GM08714 (cell line): Measurements from ENCODE around the gene CDC42BPA.

Source experiments
- H3K4me3 ChIP-seq: fragments of 200-500 bp; sonication (Bioruptor generic); 2 replicates; pipeline ENCODE4 v1.5.1; 2014; ENCODE audit warnings: mild to moderate bottlenecking, low read length, inconsistent platforms
- ZNF274 ChIP-seq: IDR thresholded peaks from 2 replicates; pipeline ENCODE4 v1.6.1; 2012; ENCODE audit warnings: mild to moderate bottlenecking, low read depth, low read length

The CDC42BPA gene

DNA sequence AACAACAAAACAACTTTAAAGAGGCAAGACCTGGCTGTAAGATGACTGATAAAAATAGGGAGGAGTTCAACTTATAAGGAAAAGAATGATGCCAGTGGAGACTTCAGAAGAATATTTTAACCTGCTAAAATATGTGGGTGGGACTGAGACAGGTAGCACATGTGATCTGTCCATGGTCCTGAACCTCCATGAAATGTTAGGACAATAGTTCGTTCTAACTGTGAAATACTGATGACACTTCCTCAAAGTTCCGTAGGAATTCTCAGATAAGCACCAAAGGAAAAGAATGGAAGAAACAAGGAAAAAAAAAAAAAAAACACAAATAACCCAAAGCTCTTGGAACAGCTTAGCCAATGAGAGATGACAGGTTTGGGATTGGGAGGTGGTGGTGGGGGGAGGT, 44.7 kb downstream of the CDC42BPA start:
- no peak for TF ChIP-seq ZNF274
- no peak overlapping the region for H3K4me3 ChIP-seq

DNA sequence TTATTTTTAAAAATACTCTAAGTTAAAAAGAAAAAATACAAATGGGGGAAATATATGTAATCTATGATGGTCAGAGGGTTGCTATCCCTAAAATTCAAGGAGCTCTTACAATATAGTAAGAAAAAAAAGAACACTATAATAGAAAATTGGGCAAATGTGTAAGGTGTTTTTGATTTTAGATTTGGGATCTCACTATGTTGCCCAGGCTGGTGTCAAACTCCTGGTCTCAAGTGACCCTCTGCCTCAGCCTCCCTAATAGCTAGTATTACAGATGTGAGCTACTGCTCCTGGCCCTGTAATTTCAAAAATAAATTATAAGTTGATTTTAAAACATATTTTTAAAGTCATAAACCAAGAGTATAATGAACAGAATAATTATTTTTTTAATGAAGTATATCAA, 45.9 kb downstream of the CDC42BPA start:
- TF ChIP-seq ZNF274, result no peak

DNA sequence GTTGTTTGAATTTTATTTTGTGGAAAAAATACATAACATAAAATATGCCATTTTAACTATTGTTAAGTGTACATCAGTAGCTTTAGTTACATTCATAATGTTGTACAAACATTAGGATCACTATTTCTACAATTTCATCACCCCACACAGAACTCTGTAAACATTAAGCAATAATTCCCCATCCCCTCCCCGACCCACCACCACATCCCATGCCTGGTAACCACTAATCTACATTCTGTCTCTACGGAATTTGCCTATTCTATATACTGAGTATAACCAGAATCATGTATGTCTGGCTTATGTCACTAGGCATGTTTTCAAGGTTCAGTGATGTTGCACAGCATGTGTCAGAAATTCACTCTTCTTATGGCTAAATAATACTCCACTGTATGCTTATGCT, 47.7 kb downstream of the CDC42BPA start:
- no peak overlapping the region for H3K4me3 ChIP-seq
- TF ChIP-seq ZNF274, result no peak

More for the DNA sequence above, 45.9 kb downstream of the CDC42BPA start:
- no peak overlapping the region for H3K4me3 ChIP-seq

DNA sequence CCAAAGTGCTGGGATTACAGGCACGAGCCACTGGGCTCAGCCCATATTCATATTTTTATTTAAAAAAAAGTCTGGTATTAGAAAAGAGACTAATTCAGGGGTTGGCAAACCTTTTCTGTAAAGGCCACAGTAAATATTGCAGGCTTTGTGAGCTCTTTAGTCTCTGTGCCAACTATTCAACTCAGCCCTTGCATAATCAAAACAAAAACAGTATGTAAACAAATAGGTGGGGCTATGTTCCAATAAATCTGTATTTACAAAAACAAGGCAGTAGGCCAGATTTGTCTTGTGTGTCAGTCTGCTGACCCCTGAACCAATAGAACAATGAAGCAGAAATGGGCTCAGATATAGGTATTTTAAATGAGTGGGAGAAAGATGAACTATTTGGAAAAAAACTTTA, 49.3 kb downstream of the CDC42BPA start:
- H3K4me3 ChIP-seq, result no peak overlapping the region
- no peak for TF ChIP-seq ZNF274

DNA sequence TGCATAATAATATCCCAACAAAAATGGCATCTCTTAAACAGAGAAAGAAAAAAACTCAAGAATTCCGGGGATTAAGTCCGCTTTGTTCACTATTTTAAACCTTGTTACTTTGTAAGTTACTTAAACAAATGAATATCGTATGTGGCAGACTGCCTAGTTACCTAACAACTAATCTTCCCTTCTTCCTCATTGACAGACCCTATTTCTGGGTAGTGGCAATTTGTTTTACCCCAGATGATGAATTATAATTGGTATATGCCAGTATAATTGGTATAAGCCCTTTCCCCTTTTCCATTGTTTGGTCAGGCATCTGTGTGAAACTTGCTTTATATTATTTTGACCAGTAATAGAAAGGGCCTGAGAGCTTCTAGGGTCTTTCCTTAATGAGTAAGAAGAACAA, 52.4 kb downstream of the CDC42BPA start:
- TF ChIP-seq ZNF274, result no peak
- no peak overlapping the region for H3K4me3 ChIP-seq

DNA sequence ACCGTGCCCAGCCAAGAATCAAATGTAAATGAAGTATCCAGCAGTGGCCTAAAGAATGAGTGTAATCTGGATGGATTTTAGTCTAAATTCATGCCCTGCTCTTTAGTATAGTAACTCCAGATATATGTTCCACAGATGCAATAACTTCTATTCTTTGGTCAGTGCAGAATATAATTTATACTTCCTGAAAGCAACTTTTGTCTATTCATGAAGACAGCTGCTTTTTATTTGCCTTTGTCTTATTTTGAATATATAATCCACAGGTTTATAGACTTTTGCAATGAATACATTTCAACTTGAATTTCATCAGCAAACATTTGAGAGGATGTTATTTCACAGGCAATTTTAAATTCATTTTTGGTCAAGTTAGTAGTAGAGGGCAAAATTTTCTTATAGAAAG, 54.4 kb downstream of the CDC42BPA start:
- TF ChIP-seq ZNF274, result no peak
- H3K4me3 ChIP-seq, result no peak overlapping the region

DNA sequence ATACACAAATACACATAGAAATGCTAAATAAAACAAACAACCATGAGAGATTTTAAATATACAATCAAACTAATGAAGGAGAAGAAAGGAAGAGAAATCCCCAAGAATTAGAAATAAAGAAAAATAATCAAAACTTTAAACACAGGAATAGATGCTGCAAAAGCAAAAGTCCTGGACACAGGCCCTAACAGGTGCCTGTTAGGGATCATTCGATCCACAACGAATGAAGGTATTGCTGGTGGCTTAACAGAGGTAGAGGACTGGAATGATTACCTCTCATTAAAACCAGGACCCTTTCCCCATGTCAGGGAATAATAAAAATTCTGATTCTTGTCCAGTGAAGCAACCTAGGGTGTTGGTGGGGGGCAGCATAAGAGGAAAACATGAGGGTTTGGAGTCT, 56.8 kb downstream of the CDC42BPA start:
- no peak for TF ChIP-seq ZNF274
- no peak overlapping the region for H3K4me3 ChIP-seq

DNA sequence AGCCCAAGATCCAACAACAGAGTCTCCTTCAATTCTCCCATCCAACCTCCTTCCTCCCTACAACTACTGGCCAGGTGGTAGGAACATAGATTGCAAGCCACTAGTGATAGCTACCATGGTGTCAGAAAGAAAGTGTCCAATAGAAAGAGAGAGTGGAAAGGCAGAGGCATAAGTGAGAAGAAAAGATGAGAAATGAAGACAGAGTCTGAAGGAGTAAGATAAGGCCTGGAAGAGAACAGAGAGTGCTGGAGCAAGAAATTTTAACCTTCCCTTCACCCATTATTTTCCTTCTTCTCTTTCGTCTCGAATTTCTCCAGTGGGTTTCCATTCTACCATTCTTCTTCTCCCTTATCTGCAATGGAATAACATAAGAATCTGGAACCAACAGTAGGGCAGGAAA, 57.9 kb downstream of the CDC42BPA start:
- H3K4me3 ChIP-seq, result no peak overlapping the region
- no peak for TF ChIP-seq ZNF274

DNA sequence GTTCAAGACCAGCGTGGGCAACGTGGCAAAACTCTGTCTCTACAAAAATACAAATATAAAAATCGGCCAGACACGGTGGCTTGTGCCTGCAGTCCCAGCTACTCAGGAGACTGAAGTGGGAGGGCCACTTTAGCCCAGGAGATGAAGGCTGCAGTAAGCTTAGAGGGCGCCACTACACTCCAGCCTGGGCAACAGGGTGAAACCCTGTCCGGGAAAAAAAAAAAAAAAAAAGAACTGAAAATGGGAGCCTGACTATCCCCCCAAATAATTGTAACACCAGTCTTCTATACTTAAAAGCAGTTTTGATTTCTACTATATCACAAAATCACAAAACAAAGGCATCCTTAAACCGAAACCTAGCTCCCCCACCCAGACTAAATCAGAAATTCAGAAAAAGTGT, 60.3 kb downstream of the CDC42BPA start:
- no peak overlapping the region for H3K4me3 ChIP-seq
- no peak for TF ChIP-seq ZNF274

DNA sequence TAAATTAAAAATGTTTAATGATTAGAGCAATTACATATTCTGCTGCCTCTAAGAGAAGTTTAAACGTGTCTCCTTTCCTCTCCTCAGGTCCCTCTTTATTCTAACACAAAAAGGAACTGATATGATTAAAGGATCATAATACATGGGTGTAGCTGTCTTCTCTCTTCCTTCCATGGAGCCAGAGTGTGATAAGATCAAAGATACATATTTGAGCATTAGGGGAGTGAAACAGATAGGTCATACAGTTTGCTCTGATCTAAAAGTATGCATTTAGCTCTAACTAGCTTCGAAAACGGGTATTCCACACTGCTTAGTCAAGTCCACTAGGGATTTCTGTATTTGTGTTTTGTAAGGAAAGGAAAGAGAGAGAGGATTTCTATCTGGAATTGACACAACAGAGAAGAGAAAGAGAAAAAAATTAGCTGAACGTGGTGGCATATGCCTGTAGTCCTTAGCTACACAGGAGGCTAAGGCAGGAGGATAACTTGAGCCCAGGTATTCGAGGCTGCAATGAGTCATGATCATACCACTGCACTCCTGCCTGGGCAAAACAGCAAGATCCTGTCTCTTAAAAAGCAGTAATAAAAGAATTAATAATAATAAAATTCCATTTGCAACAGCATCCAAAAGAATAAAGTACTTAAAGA, 63.1 kb downstream of the CDC42BPA start:
- H3K4me3 ChIP-seq, result no peak overlapping the region
- TF ChIP-seq ZNF274, result no peak

DNA sequence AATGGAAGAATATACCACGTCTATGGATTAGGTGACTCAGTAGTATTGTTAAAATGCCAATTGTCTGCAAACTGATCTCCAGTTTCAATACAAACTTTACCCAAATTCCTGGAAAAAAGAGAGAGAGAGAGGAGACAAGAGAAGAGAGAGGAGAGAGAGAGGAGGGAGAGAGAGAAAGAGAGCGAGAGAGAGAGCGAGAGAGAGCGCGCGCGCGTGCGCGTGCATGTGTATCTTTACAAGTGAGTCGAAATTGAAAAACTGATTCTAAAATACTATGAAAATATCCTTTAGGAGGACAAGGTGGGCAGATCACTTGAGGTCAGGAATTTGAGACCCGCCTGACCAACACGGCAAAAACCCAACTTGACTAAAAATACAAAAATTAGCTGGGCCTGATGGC, 65.2 kb downstream of the CDC42BPA start:
- no peak overlapping the region for H3K4me3 ChIP-seq
- no peak for TF ChIP-seq ZNF274

DNA sequence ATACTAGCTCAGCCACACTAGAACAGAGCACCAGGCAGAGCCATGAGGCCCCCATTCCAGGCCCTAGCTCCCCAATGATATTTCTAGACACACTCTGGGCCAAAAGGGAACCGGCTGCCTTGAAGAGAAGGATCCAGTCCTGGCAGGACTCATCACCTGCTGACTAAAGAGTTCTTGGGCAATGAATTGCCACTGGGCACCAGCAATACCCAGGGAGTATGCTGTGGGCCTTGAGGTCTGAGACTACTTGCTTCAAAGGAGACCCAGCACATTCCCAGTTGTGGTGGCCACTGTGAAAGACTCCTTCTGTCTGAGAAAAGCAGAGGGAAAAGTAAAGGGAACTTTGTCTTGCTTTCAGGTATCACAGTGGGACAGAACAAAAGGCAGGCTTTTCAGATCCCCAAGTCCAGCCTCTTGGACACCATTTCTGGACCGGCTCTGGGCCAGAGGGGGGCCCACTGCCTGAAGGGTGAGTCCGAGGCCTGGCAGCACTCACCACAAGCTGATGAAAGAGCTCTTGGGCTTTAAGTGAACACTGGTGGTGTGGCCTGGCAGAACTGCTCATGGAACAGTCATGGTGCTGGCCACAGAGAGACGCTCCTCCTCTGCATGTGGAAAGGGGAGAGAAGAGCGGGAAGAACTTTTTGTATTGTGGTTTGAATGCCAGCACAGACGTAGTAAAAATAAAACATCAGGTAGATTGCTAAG, 72.5 kb downstream of the CDC42BPA start:
- no peak for TF ChIP-seq ZNF274
- H3K4me3 ChIP-seq, result no peak overlapping the region

DNA sequence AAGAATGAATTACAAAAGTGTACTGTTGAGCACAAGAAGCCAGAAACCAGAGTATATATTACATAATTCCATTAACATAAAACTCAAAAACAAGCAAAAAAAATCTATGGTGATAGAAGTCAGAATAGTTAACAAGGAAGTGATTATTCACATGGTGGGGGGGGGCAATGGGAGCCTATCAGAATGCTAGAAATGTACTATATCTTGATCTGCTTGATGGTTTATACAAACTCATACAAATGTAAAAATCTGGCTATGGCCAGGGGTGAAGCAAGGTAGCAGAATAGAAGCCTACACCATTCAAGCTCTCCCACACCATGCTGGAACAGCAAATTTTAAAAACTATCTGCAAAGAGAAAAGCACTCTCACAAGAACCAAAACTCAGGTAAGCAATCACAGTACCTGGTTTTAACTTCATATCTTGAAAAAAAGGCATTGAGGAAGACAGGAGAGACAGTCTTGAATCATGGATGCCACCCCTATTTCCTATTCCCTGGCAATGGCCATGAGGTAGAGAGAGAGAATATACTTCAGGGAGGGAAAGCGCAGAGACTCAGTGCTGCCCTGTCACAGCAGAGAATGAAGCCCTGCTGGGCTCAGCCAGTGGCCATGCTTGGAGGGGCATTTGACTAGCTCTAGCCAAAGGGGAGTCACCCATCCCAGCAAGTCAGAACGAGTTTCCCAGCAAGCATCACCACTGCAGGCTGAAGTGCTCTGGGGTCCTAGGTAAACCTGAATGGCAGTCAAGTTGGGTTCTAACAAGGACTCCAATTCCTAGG, 73.8 kb downstream of the CDC42BPA start:
- no peak overlapping the region for H3K4me3 ChIP-seq
- no peak for TF ChIP-seq ZNF274

DNA sequence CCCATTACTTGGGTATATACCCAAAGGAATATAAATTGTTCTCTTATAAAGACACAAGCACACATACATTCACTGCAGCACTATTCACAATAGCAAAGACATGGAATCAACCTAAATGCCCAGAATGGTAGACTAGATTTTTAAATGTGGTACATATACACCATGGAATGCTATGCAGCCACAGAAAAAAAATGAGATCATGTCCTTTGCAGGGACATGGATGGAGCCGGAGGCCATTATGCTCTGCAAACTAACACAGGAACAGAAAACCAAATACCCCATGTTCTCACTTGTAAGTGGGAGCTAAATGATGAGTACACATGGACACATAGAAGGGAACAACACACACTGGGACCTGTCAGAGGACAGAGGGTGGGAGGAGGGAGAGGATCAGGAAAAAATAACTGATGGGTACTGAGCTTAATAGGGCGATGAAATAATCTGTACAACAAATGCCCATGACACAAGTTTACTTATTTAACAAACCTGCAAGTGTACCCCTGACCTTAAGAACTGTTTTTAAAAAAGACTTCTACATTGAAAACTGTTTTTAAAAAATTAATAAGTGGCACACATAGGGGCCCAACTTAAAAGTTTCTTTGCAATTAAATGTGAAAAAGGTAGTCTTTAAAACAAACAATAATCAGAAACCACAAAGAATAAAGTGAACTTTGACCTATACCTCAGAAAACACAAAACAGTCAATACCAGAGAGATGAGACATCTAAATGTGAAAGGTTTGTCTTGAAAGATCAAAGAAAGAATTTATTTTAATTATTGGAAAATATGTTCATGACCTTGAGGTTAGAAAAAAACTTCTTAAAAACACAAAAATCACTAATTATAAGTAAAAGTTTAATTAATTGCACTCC, 75.2 kb downstream of the CDC42BPA start:
- no peak overlapping the region for H3K4me3 ChIP-seq
- TF ChIP-seq ZNF274, result no peak
